HepG2 (cell line): ENCODE measurements around the gene HSPB6. TPM values are rescaled to one million over a fixed set of nuclear protein-coding genes. Genes with fewer than 3 reads are reported as not detected.

Experiments
- BRCA1 ChIP-seq: sonication (generic); formaldehyde crosslinking; IDR thresholded peaks from 2 replicates; pipeline ENCODE4 v1.4.0; 2020; ENCODE audit warnings: missing genetic modification reagents
- DNMT3B ChIP-seq: conservative IDR thresholded peaks from 2 replicates; pipeline ENCODE4 v1.6.1; 2016; ENCODE audit warnings: missing biosample characterization, control low read depth
- DPF2 ChIP-seq: sonication (generic); formaldehyde crosslinking; IDR thresholded peaks from 2 replicates; pipeline ENCODE4 v1.4.0; 2020; ENCODE audit warnings: mild to moderate bottlenecking, low read depth, missing genetic modification reagents, borderline replicate concordance
- FOXO1 ChIP-seq: sonication (generic); formaldehyde crosslinking; IDR thresholded peaks from 2 replicates; pipeline ENCODE4 v1.4.0; 2020; ENCODE audit warnings: missing genetic modification reagents
- KDM5B ChIP-seq: sonication (generic); formaldehyde crosslinking; IDR thresholded peaks from 2 replicates; pipeline ENCODE4 v1.4.0; 2020; ENCODE audit warnings: missing genetic modification reagents, mild to moderate bottlenecking, borderline replicate concordance
- MLLT10 ChIP-seq: sonication (generic); formaldehyde crosslinking; IDR thresholded peaks from 2 replicates; pipeline ENCODE4 v1.4.0; 2020; ENCODE audit warnings: missing genetic modification reagents
- MZF1 ChIP-seq: sonication (generic); formaldehyde crosslinking; IDR thresholded peaks from 2 replicates; pipeline ENCODE4 v1.8.1; 2023; ENCODE audit warnings: mild to moderate bottlenecking, missing genetic modification reagents, borderline replicate concordance
- NCOR1 ChIP-seq: fragments of 200-600 bp; sonication (generic); IDR thresholded peaks from 2 replicates; pipeline ENCODE4 v1.7.0; 2017; ENCODE audit warnings: antibody characterized with exemption, low read length, borderline replicate concordance
- NFE2L2 ChIP-seq: fragments of 150-350 bp; IDR thresholded peaks from 2 replicates; pipeline ENCODE4 v1.6.1; 2014; ENCODE audit warnings: low read length
- NFYB ChIP-seq: sonication (generic); formaldehyde crosslinking; IDR thresholded peaks from 2 replicates; pipeline ENCODE4 v1.4.0; 2020; ENCODE audit warnings: missing genetic modification reagents
- PHB2 ChIP-seq: fragments of 450-650 bp; IDR thresholded peaks from 2 replicates; pipeline ENCODE4 v1.6.1; 2018; ENCODE audit not compliant: partially characterized antibody
- RAD21 ChIP-seq: fragments of 450-650 bp; formaldehyde crosslinking; IDR thresholded peaks from 2 replicates; pipeline ENCODE4 v1.5.0; 2020; ENCODE audit warnings: mild to moderate bottlenecking
- RFX1 ChIP-seq: fragments of 450-650 bp; IDR thresholded peaks from 2 replicates; pipeline ENCODE4 v1.6.1; 2017
- RNF219 ChIP-seq: sonication (generic); formaldehyde crosslinking; IDR thresholded peaks from 2 replicates; pipeline ENCODE4 v1.5.0; 2020; ENCODE audit warnings: mild to moderate bottlenecking, missing genetic modification reagents
- SOX5 ChIP-seq: IDR thresholded peaks from 2 replicates; pipeline ENCODE4 v1.6.1; 2016; ENCODE audit warnings: borderline replicate concordance
- TBP ChIP-seq: sonication (generic); formaldehyde crosslinking; IDR thresholded peaks from 2 replicates; pipeline ENCODE4 v1.5.0; 2020; ENCODE audit warnings: missing genetic modification reagents
- ZBTB49 ChIP-seq: sonication (generic); formaldehyde crosslinking; IDR thresholded peaks from 2 replicates; pipeline ENCODE4 v1.4.0; 2020; ENCODE audit warnings: missing genetic modification reagents, borderline replicate concordance
- ZFP82 ChIP-seq: sonication (generic); formaldehyde crosslinking; IDR thresholded peaks from 2 replicates; pipeline ENCODE4 v1.5.1; 2020; ENCODE audit warnings: mild to moderate bottlenecking, missing genetic modification reagents, borderline replicate concordance
- ZKSCAN8 ChIP-seq: IDR thresholded peaks from 2 replicates; pipeline ENCODE4 v1.6.1; 2016; ENCODE audit warnings: borderline replicate concordance, missing genetic modification reagents, missing compliant biosample characterization
- ZNF235 ChIP-seq: sonication (generic); formaldehyde crosslinking; IDR thresholded peaks from 2 replicates; pipeline ENCODE4 v1.8.1; 2023; ENCODE audit warnings: mild to moderate bottlenecking, missing genetic modification reagents, borderline replicate concordance
- ZNF282 ChIP-seq: fragments of 450-650 bp; IDR thresholded peaks from 2 replicates; pipeline ENCODE4 v1.6.1; 2018; ENCODE audit not compliant: partially characterized antibody
- ZNF317 ChIP-seq: sonication (generic); formaldehyde crosslinking; IDR thresholded peaks from 2 replicates; pipeline ENCODE4 v1.5.0; 2020; ENCODE audit warnings: mild to moderate bottlenecking, missing genetic modification reagents
- ZNF350 ChIP-seq: sonication (generic); formaldehyde crosslinking; IDR thresholded peaks from 2 replicates; pipeline ENCODE4 v1.4.0; 2020; ENCODE audit warnings: mild to moderate bottlenecking, low read depth, missing genetic modification reagents, borderline replicate concordance
- ZNF367 ChIP-seq: sonication (generic); formaldehyde crosslinking; IDR thresholded peaks from 2 replicates; pipeline ENCODE4 v1.4.0; 2020; ENCODE audit warnings: missing genetic modification reagents, borderline replicate concordance
- ZNF713 ChIP-seq: sonication (generic); formaldehyde crosslinking; IDR thresholded peaks from 2 replicates; pipeline ENCODE4 v1.4.0; 2020; ENCODE audit warnings: mild to moderate bottlenecking, missing genetic modification reagents
- ZNF749 ChIP-seq: sonication (generic); formaldehyde crosslinking; IDR thresholded peaks from 2 replicates; pipeline ENCODE4 v1.8.0; 2022; ENCODE audit warnings: mild to moderate bottlenecking, missing genetic modification reagents, moderate library complexity, borderline replicate concordance
- polyA plus RNA-seq, 8 experiments: library from polyadenylated mRNA; depleted of rRNA in 3 of 8; stranded (reverse) in 7 of 8; unstranded in 1 of 8; fragments of >200 nt; fragmentation: Illumina TruSeq in 4 of 8; extraction: Trizol in 4 of 8; gene quantifications; 2 replicates each; pipeline versions ENCODE4 v1.2.1 to v1.2.3, GENCODE V29; 2011 to 2016; ENCODE audit warnings: low read depth in 4 of 8, missing spikeins in 1 of 8, mixed read lengths in 1 of 8; ENCODE audit not compliant: insufficient read depth in 1 of 8
- total RNA-seq, 5 experiments: library from RNA; depleted of rRNA; stranded (reverse); fragments of >200 nt; fragmentation: Illumina TruSeq; extraction: Trizol; gene quantifications; 2 replicates each; pipeline ENCODE4 v1.2.3, GENCODE V29; 2016; ENCODE audit warnings: low read depth in 1 of 5
- TF ChIP-seq, protein P1 (sequence below): sonication (generic); formaldehyde crosslinking; IDR thresholded peaks from 2 replicates; pipeline ENCODE4 v1.5.1; 2020; ENCODE audit warnings: mild to moderate bottlenecking, missing genetic modification reagents

HSPB6 gene
- total and polyA plus RNA-seq, 2 of the 13 experiments (the other 11 are each of a cell fraction or from before 2014, with no cell fraction given), result 0.18 TPM; not detected in 1

DNA sequence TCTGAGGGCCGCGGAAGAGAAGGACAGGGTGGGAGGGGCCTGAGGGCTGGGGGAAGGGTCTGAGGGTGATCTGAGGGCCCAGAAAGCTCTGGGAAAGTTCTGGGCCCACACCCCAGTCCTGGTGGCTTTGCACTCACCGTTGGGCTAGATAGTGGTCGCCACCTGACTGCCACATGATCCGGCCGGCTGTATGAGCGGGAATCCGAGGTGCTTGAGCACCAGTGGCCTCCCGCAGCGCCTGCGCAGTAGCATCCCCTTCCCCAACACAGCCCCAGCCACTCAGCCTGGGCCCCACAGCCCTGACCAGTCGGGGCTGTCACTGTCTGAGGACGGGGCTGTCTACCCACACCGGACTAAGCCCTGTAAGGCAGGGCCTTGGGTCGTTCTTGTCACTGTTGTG, 40.8 kb upstream of the HSPB6 start (continued):
- TF ChIP-seq NFYB (CRISPR knock-in tag) (0 out of 2 replicates have a peak, but pooled peaks have one; percentile 14), NCOR1 (no peak), DNMT3B (no peak), ZNF317 (CRISPR knock-in tag) (no peak), RNF219 (CRISPR knock-in tag) (no peak), ZKSCAN8 (no peak), ZNF367 (CRISPR knock-in tag) (no peak), ZNF749 (no peak), NFE2L2 (no peak), TBP (CRISPR knock-in tag) (no peak), ZNF235 (CRISPR knock-in tag) (no peak), MZF1 (no peak), ZNF713 (CRISPR knock-in tag) (no peak), PHB2 (no peak), FOXO1 (CRISPR knock-in tag) (no peak), RAD21 (CRISPR knock-in tag) (no peak), DPF2 (CRISPR knock-in tag) (no peak), SOX5 (no peak), ZNF350 (no peak), KDM5B (CRISPR knock-in tag) (peak; percentile 77; the same call in 1 of the 2 replicates), MLLT10 (CRISPR knock-in tag) (no peak), ZNF282 (no peak), ZBTB49 (no peak), RFX1 (no peak), ZFP82 (CRISPR knock-in tag) (0 out of 2 replicates have a peak, but pooled peaks have one; percentile 36), BRCA1 (CRISPR knock-in tag) (no peak)
- TF ChIP-seq, protein P1, sequence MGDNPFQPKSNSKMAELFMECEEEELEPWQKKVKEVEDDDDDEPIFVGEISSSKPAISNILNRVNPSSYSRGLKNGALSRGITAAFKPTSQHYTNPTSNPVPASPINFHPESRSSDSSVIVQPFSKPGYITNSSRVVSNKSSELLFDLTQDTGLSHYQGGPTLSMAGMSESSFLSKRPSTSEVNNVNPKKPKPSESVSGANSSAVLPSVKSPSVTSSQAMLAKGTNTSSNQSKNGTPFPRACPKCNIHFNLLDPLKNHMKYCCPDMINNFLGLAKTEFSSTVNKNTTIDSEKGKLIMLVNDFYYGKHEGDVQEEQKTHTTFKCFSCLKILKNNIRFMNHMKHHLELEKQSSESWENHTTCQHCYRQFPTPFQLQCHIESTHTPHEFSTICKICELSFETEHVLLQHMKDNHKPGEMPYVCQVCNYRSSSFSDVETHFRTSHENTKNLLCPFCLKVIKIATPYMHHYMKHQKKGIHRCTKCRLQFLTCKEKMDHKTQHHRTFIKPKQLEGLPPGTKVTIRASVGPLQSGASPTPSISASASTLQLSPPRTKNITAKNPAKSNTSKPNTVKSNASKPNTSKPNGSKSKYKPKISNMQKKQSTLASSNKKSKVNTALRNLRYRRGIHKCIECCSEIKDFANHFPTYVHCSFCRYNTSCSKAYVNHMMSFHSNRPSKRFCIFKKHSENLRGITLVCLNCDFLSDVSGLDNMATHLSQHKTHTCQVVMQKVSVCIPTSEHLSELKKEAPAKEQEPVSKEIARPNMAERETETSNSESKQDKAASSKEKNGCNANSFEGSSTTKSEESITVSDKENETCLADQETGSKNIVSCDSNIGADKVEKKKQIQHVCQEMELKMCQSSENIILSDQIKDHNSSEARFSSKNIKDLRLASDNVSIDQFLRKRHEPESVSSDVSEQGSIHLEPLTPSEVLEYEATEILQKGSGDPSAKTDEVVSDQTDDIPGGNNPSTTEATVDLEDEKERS (CRISPR knock-in tag), result no peak
